Activated T-helper 17 cell treated with anti-CD3 and anti-CD28 coated beads, Interleukin-2, amount 50 U/mL, for 72 hours (primary cell): ENCODE measurements around the gene SIX5. TPM values are rescaled to one million over a fixed set of nuclear protein-coding genes. Genes with fewer than 3 reads are reported as not detected.
"Not testable (repeated sequence)": the region's sequence is repeated elsewhere in the genome, so short reads cannot be mapped to it uniquely, and the experiment has no call there.

Experiments used
- ATAC-seq: fragments of 150-1000 bp; cut with Tn5 transposase; replicated peaks from 2 replicates; pipeline ENCODE4 v1.10.0; 2021; ENCODE audit warnings: mild to moderate bottlenecking, moderate library complexity
- H3K27ac Mint-ChIP-seq: one replicate; pipeline ENCODE4 v1.8.0; 2022; ENCODE audit warnings: mixed read lengths
- H3K27me3 Mint-ChIP-seq: one replicate; pipeline ENCODE4 v1.8.0; 2022; ENCODE audit warnings: mixed read lengths
- H3K36me3 Mint-ChIP-seq: one replicate; pipeline ENCODE4 v1.8.0; 2022; ENCODE audit warnings: low read depth, mild to moderate bottlenecking, mixed read lengths
- H3K4me1 Mint-ChIP-seq: one replicate; pipeline ENCODE4 v1.8.0; 2022; ENCODE audit warnings: mixed read lengths
- H3K4me3 Mint-ChIP-seq: one replicate; pipeline ENCODE4 v1.8.0; 2022; ENCODE audit warnings: mild to moderate bottlenecking, mixed read lengths
- H3K9me3 Mint-ChIP-seq: one replicate; pipeline ENCODE4 v1.8.0; 2022; ENCODE audit warnings: mixed read lengths
- total RNA-seq, 2 donors: library from RNA; stranded (reverse); gene quantifications; one replicate each; pipeline ENCODE4 v1.2.3, GENCODE V29; 2022

Gene SIX5
- total RNA-seq, 2 donors from 2014 or later: 1.2 to 2.4 TPM

DNA sequence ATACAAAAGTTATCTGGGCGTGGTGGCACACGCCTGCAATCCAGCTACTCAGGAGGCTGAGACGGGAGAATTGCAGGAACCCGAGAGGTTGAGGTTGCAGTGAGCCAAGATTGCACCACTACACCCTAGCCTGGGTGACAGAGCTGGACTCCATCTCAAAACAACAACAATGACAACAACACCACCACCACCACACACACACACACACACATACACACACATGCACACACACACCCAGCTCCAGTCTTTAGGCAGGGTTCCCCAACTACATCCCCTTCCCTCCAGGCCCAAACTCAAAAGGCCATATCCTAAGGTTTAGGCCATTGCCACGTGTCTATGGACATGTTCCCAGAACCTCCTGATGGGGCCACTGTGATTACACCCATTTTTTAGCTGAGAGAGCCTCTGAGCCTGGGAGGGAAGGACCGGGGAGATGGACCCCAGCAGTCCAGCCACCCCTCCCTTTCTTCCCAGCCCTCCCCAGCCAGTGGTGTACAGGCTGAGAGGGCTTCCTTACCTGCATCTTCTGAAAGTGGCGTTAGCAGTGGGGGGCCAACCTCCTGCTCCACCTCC, 32.6 kb upstream of the SIX5 start:
- H3K9me3 Mint-ChIP-seq: no peaks in the 10 kb centered on the region

DNA sequence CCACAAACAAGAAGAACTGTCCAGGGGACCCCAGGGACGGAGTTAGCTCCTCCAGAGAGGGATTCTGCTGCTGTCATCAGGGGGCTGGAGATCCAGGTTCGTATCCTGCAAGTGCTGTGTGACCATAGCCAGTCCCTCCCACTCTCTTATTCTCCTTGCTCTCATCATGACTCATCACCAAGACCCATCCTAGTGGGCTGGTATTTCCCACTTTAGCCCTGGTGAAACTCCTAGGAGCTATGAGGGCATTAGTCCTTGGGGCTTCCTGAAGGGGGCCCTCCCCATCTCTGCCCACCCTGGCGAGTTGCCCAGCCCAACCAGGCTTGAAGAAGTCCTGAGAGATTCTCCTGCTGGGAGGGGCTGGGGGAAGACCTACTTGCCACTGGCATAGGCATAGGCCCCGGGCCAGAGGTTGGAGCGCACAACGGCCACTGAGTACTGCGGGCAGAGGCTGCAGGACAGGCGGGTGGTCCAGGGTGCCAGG, 31.1 kb upstream of the SIX5 start:
- Mint-ChIP-seq H3K4me1 (peaks cover 5% of the 10 kb centered on the region), H3K27me3 (peaks cover 14% of the 10 kb centered on the region), H3K27ac (no peak overlapping the region), H3K9me3 (no peaks in the 10 kb centered on the region), H3K4me3 (no peak overlapping the region), H3K36me3 (no peaks in the 10 kb centered on the region)
- no peak for ATAC-seq

More for the DNA sequence above, 32.6 kb upstream of the SIX5 start:
- H3K4me3 Mint-ChIP-seq: no peak overlapping the region
- ATAC-seq: no peak
- peaks cover 14% of the 10 kb centered on the region for H3K27me3 Mint-ChIP-seq
- no peak overlapping the region for H3K27ac Mint-ChIP-seq
- no peaks in the 10 kb centered on the region for H3K36me3 Mint-ChIP-seq
- H3K4me1 Mint-ChIP-seq: peaks cover 5% of the 10 kb centered on the region

DNA sequence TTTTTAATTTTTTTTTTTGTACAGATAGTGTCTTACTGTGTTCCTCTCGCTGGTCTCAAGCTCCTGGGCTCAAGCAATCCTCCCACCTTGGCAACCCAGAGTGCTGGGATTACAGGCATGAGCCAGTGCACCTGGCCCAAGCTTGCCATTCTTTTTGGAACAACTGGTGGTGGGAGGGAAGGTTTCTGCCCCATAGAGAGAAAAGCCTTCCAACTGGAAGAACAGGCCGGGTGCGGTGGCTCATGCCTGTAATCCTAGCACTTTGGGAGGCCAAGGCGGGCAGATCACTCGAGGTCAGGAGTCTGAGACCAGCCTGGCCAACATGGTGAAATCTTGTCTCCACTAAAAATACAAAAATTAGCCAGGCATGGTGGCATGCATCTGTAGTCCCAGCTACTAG, 30.5 kb upstream of the SIX5 start:
- not testable (repeated sequence) for H3K36me3 Mint-ChIP-seq, H3K27ac Mint-ChIP-seq, H3K4me1 Mint-ChIP-seq, H3K4me3 Mint-ChIP-seq, ATAC-seq, H3K9me3 Mint-ChIP-seq
- peaks cover 19% of the 10 kb centered on the region for H3K27me3 Mint-ChIP-seq

DNA sequence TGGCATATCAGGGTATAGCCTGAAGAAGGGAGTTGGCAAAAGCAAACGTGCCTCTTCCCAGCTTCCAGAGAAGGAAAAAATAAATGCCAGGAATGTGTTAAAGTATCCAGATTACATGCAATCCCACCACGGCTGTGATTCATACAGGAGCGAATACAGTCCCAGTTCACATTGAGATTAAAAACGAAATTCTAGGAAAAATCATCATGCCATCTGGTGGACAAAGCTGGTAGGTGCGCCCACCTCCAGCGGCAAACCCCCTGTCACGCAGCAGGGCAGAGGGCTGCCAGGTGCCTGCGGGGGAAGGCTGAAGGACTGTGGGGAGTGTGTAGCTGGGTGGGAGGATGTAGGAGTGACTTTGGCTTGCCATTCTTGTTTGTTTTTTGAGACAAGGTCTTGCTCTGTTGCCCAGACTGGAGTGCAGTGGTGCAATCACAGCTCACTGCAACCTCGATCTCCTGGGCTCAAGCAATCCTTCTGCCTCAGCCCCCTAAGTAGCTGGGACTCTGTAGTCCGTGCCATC, 30.0 kb upstream of the SIX5 start:
- ATAC-seq: peak; percentile 74
- Mint-ChIP-seq H3K27ac (no peak overlapping the region), H3K27me3 (peaks cover 19% of the 10 kb centered on the region), H3K4me1 (peaks cover 6% of the 10 kb centered on the region), H3K9me3 (no peaks in the 10 kb centered on the region), H3K4me3 (no peak overlapping the region), H3K36me3 (no peaks in the 10 kb centered on the region)

DNA sequence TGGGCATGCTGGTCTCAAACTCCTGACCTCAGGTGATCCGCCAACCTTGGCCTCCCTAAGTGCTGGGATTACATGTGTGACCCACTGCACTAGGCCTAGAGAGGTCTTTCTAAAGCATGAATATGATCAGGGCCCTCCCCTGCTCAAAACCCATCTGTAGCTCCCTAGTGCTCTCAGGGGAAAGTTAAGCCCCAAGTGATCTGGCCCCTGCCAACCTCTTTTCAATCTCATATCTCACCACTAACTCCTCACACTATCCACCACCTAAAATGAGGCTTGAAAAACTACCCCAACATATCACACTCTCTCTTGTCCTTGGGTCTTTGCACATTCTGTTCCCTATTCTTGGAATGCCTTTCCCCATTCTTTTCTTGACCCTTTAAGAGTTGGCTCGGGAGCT, 25.6 kb upstream of the SIX5 start:
- Mint-ChIP-seq H3K27ac (no peak overlapping the region), H3K36me3 (peaks cover 34% of the 10 kb centered on the region), H3K4me1 (peaks cover 33% of the 10 kb centered on the region), H3K27me3 (peaks cover 16% of the 10 kb centered on the region), H3K9me3 (no peaks in the 10 kb centered on the region), H3K4me3 (no peak overlapping the region)
- ATAC-seq: no peak

DNA sequence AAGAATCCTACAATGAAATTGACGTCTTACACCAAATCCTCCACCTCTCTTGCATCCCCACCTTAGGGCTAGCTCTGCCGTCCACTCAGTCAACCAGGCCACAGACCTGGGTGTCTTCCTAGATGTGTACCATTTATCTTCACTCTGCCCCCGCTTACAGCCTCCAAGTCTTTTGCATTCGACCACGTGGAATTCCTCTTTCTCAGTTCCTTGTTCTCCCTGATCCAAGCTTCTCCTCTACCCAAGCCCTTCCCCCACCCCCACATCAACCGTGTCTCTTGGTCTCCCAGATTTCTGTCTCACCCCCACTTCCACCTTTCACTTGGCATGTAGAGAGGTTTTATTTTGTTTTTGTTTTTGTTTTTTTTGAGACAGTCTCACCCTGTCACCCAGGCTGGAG, 24.8 kb upstream of the SIX5 start:
- Mint-ChIP-seq H3K27me3 (peaks cover 12% of the 10 kb centered on the region), H3K36me3 (peaks cover 42% of the 10 kb centered on the region), H3K4me1 (peaks cover 29% of the 10 kb centered on the region), H3K9me3 (no peaks in the 10 kb centered on the region), H3K27ac (peak overlapping the region; percentile 92), H3K4me3 (peak overlapping the region; percentile 68)
- ATAC-seq: no peak

DNA sequence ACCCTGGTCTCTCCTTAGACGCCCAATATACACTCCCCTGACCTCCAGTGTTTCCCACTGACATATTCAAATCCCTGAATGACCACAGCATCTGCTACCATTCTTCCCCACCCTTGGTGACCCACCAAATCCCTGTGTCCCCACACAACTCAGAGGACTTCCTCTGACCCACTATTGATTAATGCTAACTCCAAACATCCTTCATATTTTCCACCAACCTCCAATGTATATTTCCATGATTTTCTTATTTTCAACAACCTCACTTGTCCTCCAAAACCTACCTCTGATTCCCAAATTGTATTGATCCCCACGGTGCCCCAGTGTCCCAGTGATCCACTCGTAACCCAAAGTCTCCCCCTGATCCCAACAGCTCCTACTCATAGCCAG, 24.1 kb upstream of the SIX5 start:
- Mint-ChIP-seq H3K9me3 (no peaks in the 10 kb centered on the region), H3K4me1 (peaks cover 28% of the 10 kb centered on the region), H3K27me3 (peaks cover 11% of the 10 kb centered on the region), H3K27ac (peak overlapping the region; percentile 92), H3K36me3 (peaks cover 49% of the 10 kb centered on the region), H3K4me3 (peak overlapping the region; percentile 68)
- no peak for ATAC-seq

DNA sequence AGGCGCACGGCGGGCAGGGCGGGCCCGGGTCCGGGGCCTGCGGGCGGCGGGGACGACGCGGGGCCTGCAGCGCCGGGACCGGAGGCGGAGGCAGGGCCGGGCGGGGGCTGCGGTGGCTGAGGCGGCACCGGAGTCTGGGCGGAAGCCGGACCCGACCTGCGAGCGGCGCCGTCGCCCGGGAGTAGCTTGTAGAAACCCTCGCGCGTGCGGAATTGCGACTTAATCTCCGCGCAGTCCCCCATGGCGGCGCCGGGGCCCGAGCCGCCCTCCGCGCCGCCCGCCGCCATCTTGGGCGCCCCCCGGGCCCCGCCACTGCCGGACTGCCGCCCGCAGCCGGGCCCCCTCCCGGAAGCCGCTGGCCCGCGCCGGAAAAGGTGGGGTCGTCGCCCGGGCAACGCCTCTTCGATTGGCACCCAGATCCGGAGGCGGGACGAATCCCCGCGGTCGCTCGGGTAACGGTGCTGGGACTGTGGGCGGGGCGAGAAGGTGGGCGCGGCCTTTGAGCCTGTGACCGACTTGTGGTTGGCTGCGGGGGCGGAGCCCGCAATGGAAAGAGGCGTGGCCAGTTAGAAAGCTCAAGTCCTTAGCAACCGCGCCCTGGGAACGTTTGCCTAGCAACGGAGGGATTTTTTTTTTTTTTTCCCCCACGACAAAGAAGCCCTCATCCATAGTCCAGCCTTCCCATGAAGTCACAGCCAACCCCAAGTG, 23.6 kb upstream of the SIX5 start, which contains the start of gene DMWD:
Gene DMWD (minus strand): TSS at position 376 of the 708 bp plus-strand sequence. CDS start 89 bp downstream, at position 287.
- peak; percentile 96 for ATAC-seq
- H3K4me3 Mint-ChIP-seq: peak within 1 kb of the TSS; percentile 96
- H3K4me1 Mint-ChIP-seq: peaks cover 28% of the 10 kb centered on the region
- no peaks in the 10 kb centered on the region for H3K9me3 Mint-ChIP-seq
- H3K27ac Mint-ChIP-seq: peak within 1 kb of the TSS; percentile 92
- peaks cover 8% of the 10 kb centered on the region for H3K27me3 Mint-ChIP-seq
- peaks cover 55% of the 10 kb centered on the region for H3K36me3 Mint-ChIP-seq

DNA sequence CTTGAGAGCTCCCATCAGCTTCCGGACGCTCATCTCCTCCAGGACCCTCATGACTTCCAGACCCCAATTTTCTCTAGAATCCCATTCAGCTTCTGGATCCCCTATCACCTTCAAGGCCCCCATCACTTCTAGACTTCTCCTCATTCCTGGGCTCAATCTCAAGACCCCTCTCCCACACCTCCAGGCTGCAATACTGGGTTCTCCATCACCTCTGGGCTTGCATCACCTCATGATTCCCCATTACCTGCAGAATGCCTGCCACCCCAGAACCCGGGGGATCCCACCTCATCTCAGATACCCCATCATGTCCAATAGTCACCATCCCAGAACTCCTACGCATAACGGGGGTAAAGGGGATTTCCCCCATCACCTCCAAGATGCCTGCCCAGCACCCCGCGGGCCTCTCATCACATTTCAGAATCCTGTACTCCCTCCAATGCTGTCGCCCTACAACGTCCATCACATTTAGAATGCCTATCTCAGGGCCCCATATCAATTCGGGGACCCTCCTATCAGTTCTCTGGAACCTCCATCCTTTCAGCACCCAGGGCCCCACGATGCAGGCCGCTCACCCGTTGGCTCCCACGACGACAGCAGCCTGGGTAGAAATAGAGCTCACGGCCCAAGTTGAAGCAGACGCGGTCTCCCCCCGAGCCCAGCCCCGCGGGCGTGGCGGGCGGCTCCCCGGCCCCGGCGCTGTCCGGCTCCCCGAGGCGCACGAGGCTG, 22.9 kb upstream of the SIX5 start:
- Mint-ChIP-seq H3K36me3 (peaks cover 62% of the 10 kb centered on the region), H3K27me3 (peaks cover 8% of the 10 kb centered on the region), H3K27ac (peak overlapping the region; percentile 92), H3K4me1 (peaks cover 28% of the 10 kb centered on the region), H3K9me3 (no peaks in the 10 kb centered on the region), H3K4me3 (peak overlapping the region; percentile 96)
- ATAC-seq: peak; percentile 2

DNA sequence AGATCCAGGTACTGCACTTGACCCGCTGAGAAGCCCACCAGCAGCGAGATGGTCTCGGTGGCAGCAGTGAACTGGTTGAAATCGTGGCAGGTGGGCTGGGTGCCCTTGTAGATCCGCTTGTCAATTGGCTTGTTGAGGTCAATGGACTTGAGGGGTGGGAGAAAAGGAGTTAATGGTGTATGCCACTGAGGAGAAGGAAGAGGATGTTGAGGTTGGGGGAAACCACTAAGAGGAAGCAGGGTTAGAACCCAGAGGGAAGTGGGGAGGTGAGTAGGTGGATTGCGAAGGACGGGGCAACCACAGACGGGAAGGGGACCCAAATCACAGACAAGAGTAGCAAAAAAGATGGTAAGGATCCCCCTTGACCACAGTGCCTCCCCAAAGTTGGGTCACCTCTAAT, 21.9 kb upstream of the SIX5 start:
- Mint-ChIP-seq H3K4me3 (peak overlapping the region; percentile 96), H3K27me3 (peaks cover 8% of the 10 kb centered on the region)
- ATAC-seq: no peak

DNA sequence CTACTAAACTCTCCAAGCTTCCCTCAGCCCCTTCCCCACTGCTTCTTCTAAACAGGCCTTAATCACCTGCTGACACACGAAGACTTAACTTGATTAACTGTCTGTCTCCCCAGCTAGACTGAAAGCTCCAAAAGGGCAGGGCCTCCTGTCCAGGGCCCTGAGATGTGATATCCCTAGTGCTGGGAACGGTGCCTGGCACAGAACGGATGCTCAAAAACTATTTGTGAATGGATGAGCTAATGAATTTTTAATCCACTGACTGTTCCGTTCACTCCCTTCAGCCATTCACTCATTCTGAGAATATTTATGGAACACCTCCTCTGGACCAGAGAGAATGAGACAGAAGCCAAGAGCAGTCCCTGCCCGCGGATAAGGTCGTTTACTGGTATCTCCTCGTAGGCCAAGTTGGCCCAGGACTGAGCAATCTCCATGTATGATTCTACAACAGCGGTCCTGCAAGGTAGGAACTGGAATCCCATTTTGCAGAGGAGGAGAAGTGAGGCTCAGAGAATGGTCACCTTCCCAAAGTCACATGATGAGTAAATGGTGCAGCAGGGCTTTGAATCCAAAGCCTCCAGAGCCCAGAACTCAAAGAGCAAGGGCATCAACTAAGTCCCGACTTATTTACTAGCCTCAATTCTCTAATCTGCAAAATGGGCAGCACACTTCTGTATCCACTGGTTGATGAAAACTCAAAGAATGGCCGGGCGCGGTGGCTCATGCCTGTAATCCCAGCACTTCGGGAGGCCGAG, 20.2 kb upstream of the SIX5 start:
- H3K9me3 Mint-ChIP-seq: no peaks in the 10 kb centered on the region
- peaks cover 28% of the 10 kb centered on the region for H3K4me1 Mint-ChIP-seq
- no peak for ATAC-seq
- H3K27me3 Mint-ChIP-seq: peaks cover 3% of the 10 kb centered on the region
- peaks cover 71% of the 10 kb centered on the region for H3K36me3 Mint-ChIP-seq
- H3K4me3 Mint-ChIP-seq: no peak overlapping the region
- H3K27ac Mint-ChIP-seq: no peak overlapping the region

More for the DNA sequence above, 21.9 kb upstream of the SIX5 start:
- H3K9me3 Mint-ChIP-seq: no peaks in the 10 kb centered on the region
- H3K36me3 Mint-ChIP-seq: peaks cover 71% of the 10 kb centered on the region
- H3K4me1 Mint-ChIP-seq: peaks cover 28% of the 10 kb centered on the region
- peak overlapping the region; percentile 92 for H3K27ac Mint-ChIP-seq

DNA sequence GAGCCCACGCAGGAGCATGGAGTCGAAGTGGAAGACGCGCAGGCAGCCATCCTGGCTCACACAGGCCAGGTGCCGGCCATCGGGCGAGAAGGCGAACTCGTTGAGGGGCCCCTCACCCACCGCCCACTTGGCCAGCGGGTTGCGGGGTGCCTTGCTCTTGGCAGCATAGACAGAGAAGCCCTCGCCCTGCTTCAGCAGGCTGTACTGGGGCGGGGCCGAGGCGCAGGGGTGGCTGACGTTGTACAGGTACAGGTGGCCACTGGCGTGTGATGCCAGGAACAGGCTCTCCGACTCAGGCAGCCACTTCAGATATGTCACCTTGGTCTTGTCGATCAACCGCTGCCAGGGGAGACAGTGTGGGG, 17.5 kb upstream of the SIX5 start:
- no peaks in the 10 kb centered on the region for H3K9me3 Mint-ChIP-seq
- peaks cover 9% of the 10 kb centered on the region for H3K4me1 Mint-ChIP-seq
- no peaks in the 10 kb centered on the region for H3K27me3 Mint-ChIP-seq
- no peak overlapping the region for H3K4me3 Mint-ChIP-seq
- H3K36me3 Mint-ChIP-seq: peaks cover 63% of the 10 kb centered on the region
- H3K27ac Mint-ChIP-seq: no peak overlapping the region
- ATAC-seq: no peak

DNA sequence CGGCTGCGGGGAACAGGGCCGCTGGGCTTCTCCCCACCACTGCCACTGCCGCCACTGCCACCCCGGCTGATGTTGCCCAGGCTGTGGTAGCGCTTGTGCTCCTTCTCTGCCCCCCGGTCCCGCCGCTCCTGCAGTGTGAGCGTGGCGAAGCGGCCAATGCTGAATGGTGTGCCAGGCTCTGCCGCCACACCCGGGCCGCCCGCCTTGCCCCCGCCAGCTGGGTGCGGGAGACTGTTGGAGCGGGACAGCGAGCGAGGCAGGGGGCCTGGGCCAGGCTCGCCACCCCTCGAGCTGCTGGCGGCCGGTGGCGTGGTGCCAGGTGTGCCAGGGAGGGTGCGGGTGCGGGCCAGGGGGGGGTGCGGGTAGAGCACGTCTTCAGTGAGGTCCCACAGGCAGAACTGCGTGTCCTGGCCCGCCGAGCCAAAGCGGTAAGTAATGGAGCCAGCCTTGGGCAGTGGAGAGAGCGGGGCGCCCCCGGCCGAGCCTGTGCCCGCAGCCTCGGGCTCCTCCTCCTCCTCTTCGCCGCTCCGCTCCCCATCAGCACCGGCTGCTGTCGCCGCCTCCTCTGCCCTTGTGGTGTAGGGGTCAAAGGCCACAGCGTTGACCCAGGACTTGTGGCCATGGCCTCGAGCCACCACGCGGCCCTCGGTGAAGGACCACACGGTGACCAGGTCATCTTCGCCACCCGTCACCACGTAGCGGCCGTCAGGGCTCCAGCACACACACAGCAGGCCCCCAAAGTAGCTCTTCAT, 16.9 kb upstream of the SIX5 start:
- no peak for ATAC-seq
- Mint-ChIP-seq H3K27ac (no peak overlapping the region), H3K27me3 (peaks cover 2% of the 10 kb centered on the region), H3K9me3 (no peaks in the 10 kb centered on the region), H3K4me1 (peaks cover 5% of the 10 kb centered on the region), H3K36me3 (peaks cover 57% of the 10 kb centered on the region), H3K4me3 (no peak overlapping the region)
